GM21825 (cell line): ENCODE measurements around the gene TRPC6.

Source experiments
- ATAC-seq: cut with Tn5 transposase; IDR thresholded peaks from one replicate; pipeline ENCODE4 v1.9.1; 2021; ENCODE audit warnings: mild to moderate bottlenecking, moderate library complexity; ENCODE audit not compliant: unreplicated experiment

The TRPC6 gene

GRCh38 chr11:101407324-101407723, 176.5 kb downstream of the TRPC6 start:
- ATAC-seq, result no peak
